Measurements from ENCODE around the gene CFAP299.

CFAP299 gene

GRCh38 chr4:80578001-80578400 is 242.5 kb downstream of the CFAP299 start:
- Mint-ChIP-seq H3K4me1 (peaks cover 12% of the 10 kb centered on the region), H3K27ac (no peak overlapping the region), H3K27me3 (no peaks in the 10 kb centered on the region), H3K4me3 (no peak overlapping the region), H3K36me3 (ENCODE audit: low read depth) (no peaks in the 10 kb centered on the region), H3K9me3 (no peaks in the 10 kb centered on the region)
- DNase-seq (no peak), ATAC-seq (no peak)

- Mint-ChIP-seq H3K9me3 (no peaks in the 10 kb centered on the region), H3K27me3 (no peaks in the 10 kb centered on the region), H3K4me3 (no peak overlapping the region), H3K36me3 (ENCODE audit: low read depth) (no peaks in the 10 kb centered on the region), H3K27ac (no peak overlapping the region), H3K4me1 (peaks cover 7% of the 10 kb centered on the region)
- ATAC-seq (no peak), DNase-seq (no peak)
Observed at GRCh38 chr4:80585542-80585941, 250.0 kb downstream of the CFAP299 start.

GRCh38 chr4:80586716-80587115 is 251.2 kb downstream of the CFAP299 start:
- no peaks in the 10 kb centered on the region for H3K27me3 Mint-ChIP-seq
- no peaks in the 10 kb centered on the region for H3K9me3 Mint-ChIP-seq
- no peak overlapping the region for H3K4me3 Mint-ChIP-seq
- no peak for DNase-seq
- peaks cover 3% of the 10 kb centered on the region for H3K4me1 Mint-ChIP-seq
- H3K27ac Mint-ChIP-seq = no peak overlapping the region
- no peak for ATAC-seq
- H3K36me3 Mint-ChIP-seq (ENCODE audit: low read depth) = no peaks in the 10 kb centered on the region

GRCh38 chr4:80587871-80588385 is 252.4 kb downstream of the CFAP299 start:
- Mint-ChIP-seq H3K27ac (no peak overlapping the region), H3K9me3 (no peaks in the 10 kb centered on the region), H3K27me3 (no peaks in the 10 kb centered on the region), H3K36me3 (ENCODE audit: low read depth) (no peaks in the 10 kb centered on the region), H3K4me3 (no peak overlapping the region), H3K4me1 (no peaks in the 10 kb centered on the region)
- ATAC-seq (no peak), DNase-seq (no peak)

GRCh38 chr4:80592950-80593349 is 257.4 kb downstream of the CFAP299 start:
- ATAC-seq (no peak), DNase-seq (no peak)
- peaks cover 6% of the 10 kb centered on the region for H3K9me3 Mint-ChIP-seq
- H3K4me1 Mint-ChIP-seq = no peaks in the 10 kb centered on the region
- H3K4me3 Mint-ChIP-seq = no peak overlapping the region
- H3K36me3 Mint-ChIP-seq (ENCODE audit: low read depth) = no peaks in the 10 kb centered on the region
- no peak overlapping the region for H3K27ac Mint-ChIP-seq
- H3K27me3 Mint-ChIP-seq = no peaks in the 10 kb centered on the region

- DNase-seq (no peak), ATAC-seq (no peak)
- H3K36me3 Mint-ChIP-seq (ENCODE audit: low read depth) = no peaks in the 10 kb centered on the region
- no peaks in the 10 kb centered on the region for H3K27me3 Mint-ChIP-seq
- H3K27ac Mint-ChIP-seq = no peak overlapping the region
- H3K9me3 Mint-ChIP-seq = peaks cover 6% of the 10 kb centered on the region
- no peaks in the 10 kb centered on the region for H3K4me1 Mint-ChIP-seq
- H3K4me3 Mint-ChIP-seq = no peak overlapping the region
Observed at GRCh38 chr4:80594701-80595100, 259.2 kb downstream of the CFAP299 start.

GRCh38 chr4:80608281-80608980 is 272.9 kb downstream of the CFAP299 start:
- Mint-ChIP-seq H3K9me3 (no peaks in the 10 kb centered on the region), H3K4me1 (peaks cover 10% of the 10 kb centered on the region), H3K27ac (no peak overlapping the region), H3K27me3 (no peaks in the 10 kb centered on the region), H3K4me3 (no peak overlapping the region), H3K36me3 (ENCODE audit: low read depth) (no peaks in the 10 kb centered on the region)
- DNase-seq (no peak), ATAC-seq (no peak)

- Mint-ChIP-seq H3K4me1 (peaks cover 11% of the 10 kb centered on the region), H3K9me3 (no peaks in the 10 kb centered on the region), H3K36me3 (ENCODE audit: low read depth) (no peaks in the 10 kb centered on the region), H3K27me3 (no peaks in the 10 kb centered on the region), H3K4me3 (no peak overlapping the region), H3K27ac (no peak overlapping the region)
- no peak for ATAC-seq
- no peak for DNase-seq
Observed at GRCh38 chr4:80610199-80610598, 274.7 kb downstream of the CFAP299 start.

- Mint-ChIP-seq H3K27ac (no peak overlapping the region), H3K4me3 (no peak overlapping the region)
Observed at GRCh38 chr4:80610845-80611677, 275.5 kb downstream of the CFAP299 start.

GRCh38 chr4:80611678-80611979 is 276.1 kb downstream of the CFAP299 start:
- Mint-ChIP-seq H3K4me3 (no peak overlapping the region), H3K9me3 (no peaks in the 10 kb centered on the region), H3K36me3 (ENCODE audit: low read depth) (no peaks in the 10 kb centered on the region), H3K27me3 (no peaks in the 10 kb centered on the region), H3K4me1 (peaks cover 11% of the 10 kb centered on the region), H3K27ac (no peak overlapping the region)
- no peak for ATAC-seq
- DNase-seq = no peak

More at GRCh38 chr4:80610845-80611677, 275.5 kb downstream of the CFAP299 start:
- Mint-ChIP-seq H3K36me3 (ENCODE audit: low read depth) (no peaks in the 10 kb centered on the region), H3K27me3 (no peaks in the 10 kb centered on the region), H3K9me3 (no peaks in the 10 kb centered on the region), H3K4me1 (peaks cover 11% of the 10 kb centered on the region)
- ATAC-seq = no peak
- DNase-seq = no peak

- DNase-seq = no peak
- ATAC-seq = no peak
- no peaks in the 10 kb centered on the region for H3K9me3 Mint-ChIP-seq
Observed at GRCh38 chr4:80613470-80613869, 277.9 kb downstream of the CFAP299 start.

GRCh38 chr4:80614319-80614718 is 278.8 kb downstream of the CFAP299 start:
- H3K27me3 Mint-ChIP-seq = no peaks in the 10 kb centered on the region
- H3K9me3 Mint-ChIP-seq = no peaks in the 10 kb centered on the region
- H3K36me3 Mint-ChIP-seq (ENCODE audit: low read depth) = no peaks in the 10 kb centered on the region
- no peak for DNase-seq
- ATAC-seq = no peak
- H3K4me3 Mint-ChIP-seq = no peak overlapping the region
- peaks cover 11% of the 10 kb centered on the region for H3K4me1 Mint-ChIP-seq
- no peak overlapping the region for H3K27ac Mint-ChIP-seq

More at GRCh38 chr4:80613470-80613869, 277.9 kb downstream of the CFAP299 start:
- Mint-ChIP-seq H3K27ac (no peak overlapping the region), H3K4me3 (no peak overlapping the region), H3K27me3 (no peaks in the 10 kb centered on the region), H3K36me3 (ENCODE audit: low read depth) (no peaks in the 10 kb centered on the region), H3K4me1 (peaks cover 11% of the 10 kb centered on the region)

- Mint-ChIP-seq H3K27me3 (no peaks in the 10 kb centered on the region), H3K36me3 (ENCODE audit: low read depth) (no peaks in the 10 kb centered on the region), H3K4me3 (no peak overlapping the region), H3K27ac (no peak overlapping the region), H3K9me3 (no peaks in the 10 kb centered on the region), H3K4me1 (peaks cover 11% of the 10 kb centered on the region)
- ATAC-seq (no peak), DNase-seq (no peak)
Observed at GRCh38 chr4:80615099-80615498, 279.6 kb downstream of the CFAP299 start.

GRCh38 chr4:80619070-80619674 is 283.6 kb downstream of the CFAP299 start:
- no peaks in the 10 kb centered on the region for H3K27me3 Mint-ChIP-seq
- no peak for ATAC-seq
- H3K4me3 Mint-ChIP-seq = no peak overlapping the region
- no peak overlapping the region for H3K27ac Mint-ChIP-seq
- DNase-seq = no peak
- H3K4me1 Mint-ChIP-seq = peaks cover 1% of the 10 kb centered on the region
- H3K9me3 Mint-ChIP-seq = peaks cover 12% of the 10 kb centered on the region
- H3K36me3 Mint-ChIP-seq (ENCODE audit: low read depth) = no peaks in the 10 kb centered on the region

GRCh38 chr4:80631861-80632260 is 296.3 kb downstream of the CFAP299 start:
- Mint-ChIP-seq H3K4me1 (no peaks in the 10 kb centered on the region), H3K4me3 (no peak overlapping the region), H3K27ac (no peak overlapping the region), H3K9me3 (peaks cover 13% of the 10 kb centered on the region), H3K36me3 (ENCODE audit: low read depth) (no peaks in the 10 kb centered on the region), H3K27me3 (no peaks in the 10 kb centered on the region)
- no peak for ATAC-seq
- no peak for DNase-seq

Measured in activated naive CD8-positive, alpha-beta T cell treated with anti-CD3 and anti-CD28 coated beads, Interleukin-2, amount 50 U/mL, for 24 hours (primary cell).